Kidney epithelial cell (primary cell): ENCODE data around the gene GON4L. TPM values are rescaled to one million over a fixed set of nuclear protein-coding genes. Genes with fewer than 3 reads are reported as not detected.
"Not testable (repeated sequence)": the region's sequence is repeated elsewhere in the genome, so short reads cannot be mapped to it uniquely, and the experiment has no call there.

Experiments used
- DNase-seq: peaks from one replicate; pipeline ENCODE4 v3.0.0-alpha.2; 2010; ENCODE audit warnings: low read depth
- H3K27me3 ChIP-seq: 2 replicates; pipeline ENCODE4 v1.6.0; 2011; ENCODE audit warnings: low read length; ENCODE audit not compliant: control insufficient read depth, insufficient read depth
- H3K36me3 ChIP-seq: 2 replicates; pipeline ENCODE4 v1.5.1; 2011; ENCODE audit warnings: low read length; ENCODE audit not compliant: control insufficient read depth, insufficient read depth
- H3K4me3 ChIP-seq: 2 replicates; pipeline ENCODE4 v1.5.1; 2011; ENCODE audit warnings: low read depth, mild to moderate bottlenecking, control low read depth, low read length
- total RNA-seq: library from RNA; depleted of rRNA; stranded (reverse); fragments of >200 nt; gene quantifications from 2 replicates; pipeline ENCODE4 v1.2.3, GENCODE V29; 2015
- TF ChIP-seq, protein P1 (sequence below): IDR thresholded peaks from 2 replicates; pipeline ENCODE4 v1.5.1; 2011; ENCODE audit warnings: mild to moderate bottlenecking, moderate library complexity, low read length, control low read depth, inconsistent platforms; ENCODE audit not compliant: insufficient read depth, poor library complexity, severe bottlenecking

Gene GON4L
- total RNA-seq, 1 donor from 2014 or later = 25.3 TPM

DNA sequence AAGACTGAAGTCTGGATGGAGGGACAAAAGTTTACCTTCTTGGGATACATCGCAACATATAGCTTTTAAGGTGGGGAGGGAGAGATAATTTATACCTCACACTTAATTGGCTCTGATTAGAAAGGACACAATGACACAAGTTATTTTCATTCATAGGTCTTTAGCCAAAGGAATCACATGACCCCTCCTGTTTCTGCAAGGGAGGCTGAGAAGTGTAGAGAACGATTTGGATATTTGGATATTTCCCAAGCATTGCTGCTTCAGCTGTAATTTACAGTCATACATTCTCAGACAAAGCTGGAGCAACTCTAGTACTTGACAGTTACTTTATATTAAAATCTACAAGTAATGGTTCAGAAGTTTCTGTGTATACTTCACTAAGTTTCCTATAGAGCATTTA, 143.9 kb downstream of the GON4L start:
- H3K27me3 ChIP-seq = no peaks in the 10 kb centered on the region
- TF ChIP-seq, protein P1, sequence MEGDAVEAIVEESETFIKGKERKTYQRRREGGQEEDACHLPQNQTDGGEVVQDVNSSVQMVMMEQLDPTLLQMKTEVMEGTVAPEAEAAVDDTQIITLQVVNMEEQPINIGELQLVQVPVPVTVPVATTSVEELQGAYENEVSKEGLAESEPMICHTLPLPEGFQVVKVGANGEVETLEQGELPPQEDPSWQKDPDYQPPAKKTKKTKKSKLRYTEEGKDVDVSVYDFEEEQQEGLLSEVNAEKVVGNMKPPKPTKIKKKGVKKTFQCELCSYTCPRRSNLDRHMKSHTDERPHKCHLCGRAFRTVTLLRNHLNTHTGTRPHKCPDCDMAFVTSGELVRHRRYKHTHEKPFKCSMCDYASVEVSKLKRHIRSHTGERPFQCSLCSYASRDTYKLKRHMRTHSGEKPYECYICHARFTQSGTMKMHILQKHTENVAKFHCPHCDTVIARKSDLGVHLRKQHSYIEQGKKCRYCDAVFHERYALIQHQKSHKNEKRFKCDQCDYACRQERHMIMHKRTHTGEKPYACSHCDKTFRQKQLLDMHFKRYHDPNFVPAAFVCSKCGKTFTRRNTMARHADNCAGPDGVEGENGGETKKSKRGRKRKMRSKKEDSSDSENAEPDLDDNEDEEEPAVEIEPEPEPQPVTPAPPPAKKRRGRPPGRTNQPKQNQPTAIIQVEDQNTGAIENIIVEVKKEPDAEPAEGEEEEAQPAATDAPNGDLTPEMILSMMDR = no peak
- H3K4me3 ChIP-seq = no peak overlapping the region
- no peak for DNase-seq
- H3K36me3 ChIP-seq = no peaks in the 10 kb centered on the region

- H3K4me3 ChIP-seq, DNase-seq, H3K27me3 ChIP-seq, H3K36me3 ChIP-seq: not testable (repeated sequence)
These were observed 144.4 kb downstream of the GON4L start for GRCh38 chr1:155712636-155713035.

- not testable (repeated sequence) for H3K36me3 ChIP-seq, H3K4me3 ChIP-seq, H3K27me3 ChIP-seq, DNase-seq
These were observed 145.6 kb downstream of the GON4L start for GRCh38 chr1:155711457-155711856.

DNA sequence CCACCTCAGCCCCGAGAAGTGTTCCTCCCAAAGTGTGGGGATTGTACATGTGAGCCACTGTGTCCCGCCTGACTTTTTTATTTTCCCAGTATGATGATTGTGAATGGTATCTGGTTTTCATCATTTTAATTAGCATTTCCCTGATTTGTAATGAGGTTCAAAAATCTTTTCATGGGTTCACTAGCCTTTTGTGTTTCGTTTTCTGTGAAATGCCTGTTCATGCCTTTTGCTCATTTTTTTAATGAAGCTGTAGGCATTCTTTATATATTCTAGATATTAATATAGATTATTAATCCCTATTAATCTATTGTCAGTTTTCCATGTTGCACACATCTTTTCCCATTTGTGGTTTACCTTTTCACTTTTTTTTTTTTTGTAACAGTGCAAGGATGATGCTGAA, 147.6 kb downstream of the GON4L start:
- no peak overlapping the region for H3K4me3 ChIP-seq
- no peak for DNase-seq
- H3K27me3 ChIP-seq = no peaks in the 10 kb centered on the region
- TF ChIP-seq, protein P1 = no peak
- H3K36me3 ChIP-seq = no peaks in the 10 kb centered on the region

DNA sequence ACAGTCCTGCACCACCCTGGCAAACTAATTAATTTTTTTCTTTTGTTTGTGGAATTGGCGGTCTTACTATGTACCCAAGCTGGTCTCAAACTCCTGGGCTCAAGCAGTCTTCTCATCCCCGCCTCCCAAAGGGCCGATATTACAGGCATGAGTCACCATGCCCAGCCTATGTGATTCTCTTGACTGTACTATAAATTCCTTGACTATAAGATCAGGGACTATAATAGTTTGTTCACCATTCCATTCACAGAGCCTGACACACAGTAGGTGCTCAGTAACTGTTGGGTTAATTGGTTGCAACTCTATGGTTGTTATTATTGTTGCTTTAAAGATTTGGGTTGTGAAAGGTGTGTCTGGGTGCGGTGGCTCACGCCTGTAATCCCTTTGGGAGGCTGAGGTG, 150.9 kb downstream of the GON4L start:
- DNase-seq = no peak
- TF ChIP-seq, protein P1 = no peak

DNA sequence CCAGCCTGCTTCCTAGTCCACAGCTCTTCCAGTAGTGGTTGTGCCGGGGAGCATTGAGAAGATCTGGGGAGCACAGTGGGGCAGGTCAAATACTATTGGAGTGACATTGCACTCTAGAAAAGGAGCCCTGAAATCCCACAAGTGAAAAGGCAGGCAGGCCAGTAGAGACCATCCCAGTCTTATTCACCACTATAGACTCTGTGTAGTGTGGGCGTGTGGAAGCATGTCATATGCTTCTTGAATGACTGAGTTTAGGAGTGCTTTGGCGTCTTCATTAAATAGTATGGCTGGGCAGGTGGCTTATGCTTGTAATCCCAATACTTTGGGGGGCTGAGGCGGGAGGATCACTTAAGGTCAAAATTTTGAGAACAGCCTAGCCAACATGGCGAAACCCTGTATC, 152.6 kb downstream of the GON4L start:
- H3K4me3 ChIP-seq, DNase-seq, H3K27me3 ChIP-seq, H3K36me3 ChIP-seq: not testable (repeated sequence)

More for the DNA sequence above, 150.9 kb downstream of the GON4L start:
- Histone ChIP-seq H3K27me3 (no peaks in the 10 kb centered on the region), H3K36me3 (no peaks in the 10 kb centered on the region), H3K4me3 (no peak overlapping the region)

GRCh38 chr1:155703216-155703615, 153.8 kb downstream of the GON4L start:
- Histone ChIP-seq H3K36me3 (no peaks in the 10 kb centered on the region), H3K4me3 (no peak overlapping the region), H3K27me3 (no peaks in the 10 kb centered on the region)
- TF ChIP-seq, protein P1 = no peak
- no peak for DNase-seq

DNA sequence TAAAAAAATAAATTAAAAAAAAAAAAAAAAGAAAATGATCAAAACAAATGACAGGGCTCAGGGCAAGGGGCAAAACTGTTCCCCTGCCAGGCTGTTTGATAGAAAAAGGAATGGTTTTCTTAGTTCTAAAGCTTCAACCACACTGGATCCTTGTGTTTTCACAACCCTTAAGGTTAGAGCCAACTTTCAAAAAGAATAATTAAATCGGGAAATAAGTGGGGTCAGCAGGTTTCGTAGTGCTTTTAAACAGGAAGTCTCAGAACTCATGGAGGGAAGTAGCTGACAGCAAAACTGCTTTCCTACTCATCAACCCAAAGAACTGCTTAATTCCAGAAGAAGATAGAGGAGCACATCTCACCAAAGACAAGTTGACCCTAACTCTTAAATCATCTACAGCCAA, 155.3 kb downstream of the GON4L start:
- not testable (repeated sequence) for H3K36me3 ChIP-seq, H3K27me3 ChIP-seq, H3K4me3 ChIP-seq, DNase-seq

Other genes starting within 250 kb of the GON4L start
- gene MSTO1, start 247.0 kb downstream of the GON4L start, total RNA-seq = 12.3 and 21.0 TPM in 2 replicates
- gene YY1AP1, start 168.4 kb downstream of the GON4L start, total RNA-seq = 21.4 and 32.7 TPM in 2 replicates
- gene DAP3, start 168.1 kb downstream of the GON4L start, total RNA-seq = 134 and 194 TPM in 2 replicates
- gene SYT11, start 2.4 kb upstream of the GON4L start, total RNA-seq = 23.4 and 28.1 TPM in 2 replicates
- 34.8 and 38.8 TPM in 2 replicates for gene RIT1, start 54.1 kb upstream of the GON4L start, total RNA-seq
- gene KHDC4, start 77.2 kb upstream of the GON4L start, total RNA-seq = 31.5 and 32.2 TPM in 2 replicates
- gene RXFP4, start 84.4 kb upstream of the GON4L start, total RNA-seq = not detected in 2 replicates
- gene ARHGEF2, start 121.3 kb upstream of the GON4L start, total RNA-seq = 197 and 230 TPM in 2 replicates
- 348 and 428 TPM in 2 replicates for gene SSR2, start 163.7 kb upstream of the GON4L start, total RNA-seq
- 28.2 and 30.5 TPM in 2 replicates for gene UBQLN4, start 196.6 kb upstream of the GON4L start, total RNA-seq
- 96.5 and 108 TPM in 2 replicates for gene LAMTOR2, start 197.6 kb upstream of the GON4L start, total RNA-seq
- gene RAB25, start 203.9 kb upstream of the GON4L start, total RNA-seq = 30.4 and 46.0 TPM in 2 replicates
- gene MEX3A, start 225.3 kb upstream of the GON4L start, total RNA-seq = 34.5 and 34.6 TPM in 2 replicates